HepG2 (cell line): Measurements from ENCODE around the gene ESRRG. TPM values are rescaled to one million over a fixed set of nuclear protein-coding genes. Genes with fewer than 3 reads are reported as not detected.

Source experiments
- ATAC-seq: fragments of 200-7000 bp; cut with Tn5 transposase; 3 replicates; pipeline ENCODE4 v1.9.1; 2020; ENCODE audit warnings: mild to moderate bottlenecking, moderate library complexity
- BruUV-seq: library from RNA; stranded (reverse); fragments of 400-500 nt; replicated peaks from 2 replicates; lab custom pipeline; 2021; lab: Mats Ljungman, UMichigan
- CTCF ChIA-PET: fragments of 300-600 bp; formaldehyde crosslinking; extraction: SDS; loops from one replicate; lab custom pipeline; 2021; ENCODE audit warnings: low total read pairs, inconsistent platforms, low intra/inter-chr PET ratio; lab: Yijun Ruan, JAX
- POLR2A ChIA-PET: fragments of 350-600 bp; sonication (Branson Sonifier 250); formaldehyde crosslinking; loops from one replicate; lab custom pipeline; 2020; ENCODE audit warnings: antibody characterized with exemption, inconsistent platforms; lab: Yijun Ruan, JAX
- DNase-seq: peaks from one replicate; pipeline ENCODE4 v3.0.0-alpha.2; 2015; ENCODE audit warnings: low spot score
- FAIRE-seq: peaks from 3 replicates; lab custom pipeline; 2011; peaks lifted over from hg19 to GRCh38; lab: Jason Lieb, UNC
- H2AFZ ChIP-seq: one replicate; pipeline ENCODE4 v1.6.1; 2011; ENCODE audit warnings: low read length, inconsistent platforms
- H3K27ac ChIP-seq: fragments of 300-600 bp; 3 replicates; pipeline ENCODE4 v1.8.0; 2011; ENCODE audit warnings: mixed run types, mild to moderate bottlenecking, mixed read lengths, low read length, inconsistent platforms; ENCODE audit not compliant: insufficient read depth; ENCODE audit errors: extremely low read length
- H3K27me3 ChIP-seq, 2 experiments: fragments of 200-600 bp in 1 of 2; 2 replicates in 1 of 2; 3 replicates in 1 of 2; pipeline versions ENCODE4 v1.6.0 to v1.8.0; 2011; ENCODE audit warnings: low read length in 2 of 2, mild to moderate bottlenecking in 2 of 2, moderate library complexity in 2 of 2, inconsistent platforms in 1 of 2; ENCODE audit not compliant: insufficient read depth in 2 of 2, control insufficient read depth in 1 of 2
- H3K36me3 ChIP-seq, 2 experiments: fragments of 200-600 bp in 1 of 2; replicated peaks in 1 of 2; 2 replicates in 1 of 2; 3 replicates in 1 of 2; pipeline versions ENCODE4 v1.5.1 to v1.8.0; 2011; ENCODE audit warnings: low read length in 2 of 2, inconsistent platforms in 1 of 2; ENCODE audit not compliant: insufficient read depth in 2 of 2, control insufficient read depth in 1 of 2
- H3K4me1 ChIP-seq: 2 replicates; pipeline ENCODE4 v1.5.1; 2012; ENCODE audit warnings: low read length, inconsistent platforms; ENCODE audit not compliant: insufficient read depth
- H3K4me2 ChIP-seq: 2 replicates; pipeline ENCODE4 v1.6.0; 2011; ENCODE audit warnings: low read depth, low read length, inconsistent platforms
- H3K4me3 ChIP-seq, 3 experiments: fragments of 200-600 bp in 1 of 3; sonication (generic), shearing (Covaris generic) in 1 of 3; replicated peaks in 1 of 3; 2 replicates each; pipeline ENCODE4 v1.5.1; 2011 to 2016; ENCODE audit warnings: low read length in 3 of 3, inconsistent platforms in 2 of 3, low read depth in 2 of 3, mild to moderate bottlenecking in 2 of 3, control low read depth in 1 of 3, mixed read lengths in 1 of 3; ENCODE audit not compliant: insufficient read depth in 1 of 3
- H3K79me2 ChIP-seq: one replicate; pipeline ENCODE4 v1.6.1; 2011; ENCODE audit warnings: low read length, inconsistent platforms; ENCODE audit not compliant: insufficient read depth
- H3K9ac ChIP-seq: 2 replicates; pipeline ENCODE4 v1.6.0; 2011; ENCODE audit warnings: mild to moderate bottlenecking, low read depth, low read length, inconsistent platforms; ENCODE audit not compliant: insufficient read depth
- H3K9me3 ChIP-seq: 2 replicates; pipeline ENCODE4 v1.5.1; 2012; ENCODE audit warnings: mild to moderate bottlenecking, low read length
- H4K20me1 ChIP-seq: 2 replicates; pipeline ENCODE4 v1.6.0; 2011; ENCODE audit warnings: inconsistent platforms, mild to moderate bottlenecking, low read length, moderate library complexity; ENCODE audit not compliant: insufficient read depth
- CCAR2 ChIP-seq: fragments of 200-400 bp; formaldehyde crosslinking; optimal IDR thresholded peaks from 2 replicates; pipeline ENCODE3; 2018; ENCODE audit warnings: low read depth, mild to moderate bottlenecking, low read length, moderate library complexity
- HMG20A ChIP-seq: IDR thresholded peaks from 2 replicates; pipeline ENCODE4 v1.6.1; 2016; ENCODE audit warnings: borderline replicate concordance
- MAFF ChIP-seq: IDR thresholded peaks from 2 replicates; pipeline ENCODE4 v1.6.1; 2011; ENCODE audit warnings: low read depth, low read length, improper control_type of control experiment
- MAFK ChIP-seq, 2 experiments: IDR thresholded peaks in 1 of 2; conservative IDR thresholded peaks in 1 of 2; 2 replicates each; pipeline ENCODE4 v1.6.1; 2011; ENCODE audit warnings: improper control_type of control experiment in 2 of 2, low read length in 2 of 2
- PLRG1 ChIP-seq: fragments of 450-650 bp; conservative IDR thresholded peaks from 2 replicates; pipeline ENCODE4 v1.6.1; 2016
- TAF15 ChIP-seq: fragments of 200-400 bp; formaldehyde crosslinking; IDR thresholded peaks from one replicate; pipeline ENCODE4 v1.6.1; 2018; ENCODE audit warnings: mild to moderate bottlenecking, low read depth, low read length; ENCODE audit not compliant: poor library complexity, severe bottlenecking
- ZBTB43 ChIP-seq: sonication (generic); formaldehyde crosslinking; conservative IDR thresholded peaks from 2 replicates; pipeline ENCODE4 v1.4.0; 2020; ENCODE audit warnings: missing genetic modification reagents
- ZFP82 ChIP-seq: sonication (generic); formaldehyde crosslinking; IDR thresholded peaks from 2 replicates; pipeline ENCODE4 v1.5.1; 2020; ENCODE audit warnings: mild to moderate bottlenecking, missing genetic modification reagents, borderline replicate concordance
- ZNF720 ChIP-seq: sonication (generic); formaldehyde crosslinking; IDR thresholded peaks from 2 replicates; pipeline ENCODE4 v1.4.0; 2020; ENCODE audit warnings: missing genetic modification reagents
- WGBS: methylation state at CpG from one replicate; pipeline ENCODE4 v1.1.6; 2017; ENCODE audit warnings: low lambda C conversion rate; 5-methylcytosine and 5-hydroxymethylcytosine counted together
- in situ Hi-C: cut with HindIII; loops from 2 replicates; pipeline ENCODE4 v1.10.0; 2017; ENCODE audit warnings: low pct_unique_long_range_greater_than_20kb; ENCODE audit not compliant: extremely low pct_ligation_motif_present
- intact Hi-C: fragments of 100-400 bp; cut with micrococcal nuclease; formaldehyde crosslinking; loops from one replicate; pipeline ENCODE4 v1.10.0; 2022; ENCODE audit not compliant: unreplicated experiment
- polyA plus RNA-seq, 8 experiments: library from polyadenylated mRNA; depleted of rRNA in 3 of 8; stranded (reverse) in 7 of 8; unstranded in 1 of 8; fragments of >200 nt; fragmentation: Illumina TruSeq in 4 of 8; extraction: Trizol in 4 of 8; gene quantifications; 2 replicates each; pipeline versions ENCODE4 v1.2.1 to v1.2.3, GENCODE V29; 2011 to 2016; ENCODE audit warnings: low read depth in 4 of 8, missing spikeins in 1 of 8, mixed read lengths in 1 of 8; ENCODE audit not compliant: insufficient read depth in 1 of 8
- total RNA-seq, 5 experiments: library from RNA; depleted of rRNA; stranded (reverse); fragments of >200 nt; fragmentation: Illumina TruSeq; extraction: Trizol; gene quantifications; 2 replicates each; pipeline ENCODE4 v1.2.3, GENCODE V29; 2016; ENCODE audit warnings: low read depth in 1 of 5
- TF ChIP-seq, protein P1 (sequence below): sonication (generic); formaldehyde crosslinking; IDR thresholded peaks from 2 replicates; pipeline ENCODE4 v1.5.1; 2020; ENCODE audit warnings: mild to moderate bottlenecking, missing genetic modification reagents

Gene ESRRG
- total and polyA plus RNA-seq, 2 of the 13 experiments (the other 11 are each of a cell fraction or from before 2014, with no cell fraction given), result not detected

DNA sequence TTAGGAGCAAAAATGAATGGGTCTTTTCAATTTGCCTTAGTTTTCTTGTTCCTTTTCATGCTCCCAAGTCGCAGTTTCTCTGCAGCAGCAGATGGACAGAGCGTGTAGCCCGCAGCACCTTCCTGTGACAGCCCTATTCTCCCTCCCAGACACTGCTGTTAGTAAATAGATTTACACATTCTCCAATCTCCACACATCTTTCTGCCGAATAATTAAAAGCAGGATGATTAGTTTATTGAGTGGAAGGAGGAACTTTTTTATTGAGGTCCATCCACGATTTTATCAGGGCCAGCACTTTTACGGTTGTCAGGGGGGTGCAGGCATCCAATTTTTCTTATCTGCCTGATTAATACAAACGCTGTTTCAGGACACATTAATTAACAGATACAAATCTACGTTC, 201.8 kb downstream of the ESRRG start:
- H4K20me1 ChIP-seq, result no peaks in the 10 kb centered on the region
- no peak overlapping the region for H3K4me2 ChIP-seq
- no peaks in the 10 kb centered on the region for H3K79me2 ChIP-seq
- no peak overlapping the region for H3K27ac ChIP-seq
- TF ChIP-seq TAF15, result no peak
- no peak for TF ChIP-seq ZBTB43
- no peak for TF ChIP-seq ZFP82 (CRISPR knock-in tag)
- no peak overlapping the region for H3K4me3 ChIP-seq
- no TSS peak for BruUV-seq
- H3K4me1 ChIP-seq, result no peaks in the 10 kb centered on the region
- ATAC-seq (no peak), FAIRE-seq (no peak), DNase-seq (no peak)
- no peak overlapping the region for H2AFZ ChIP-seq
- no peak overlapping the region for H3K9ac ChIP-seq
- no peaks in the 10 kb centered on the region for H3K9me3 ChIP-seq
- intact Hi-C loops (no loop called here), in situ Hi-C loops (no loop called here)
- ChIA-PET CTCF (no interaction called here), POLR2A (no interaction called here)
- WGBS, result 42% methylated on average over 8 of the region's 8 CpGs
- no peaks in the 10 kb centered on the region for H3K36me3 ChIP-seq
- H3K27me3 ChIP-seq, result no peaks in the 10 kb centered on the region

DNA sequence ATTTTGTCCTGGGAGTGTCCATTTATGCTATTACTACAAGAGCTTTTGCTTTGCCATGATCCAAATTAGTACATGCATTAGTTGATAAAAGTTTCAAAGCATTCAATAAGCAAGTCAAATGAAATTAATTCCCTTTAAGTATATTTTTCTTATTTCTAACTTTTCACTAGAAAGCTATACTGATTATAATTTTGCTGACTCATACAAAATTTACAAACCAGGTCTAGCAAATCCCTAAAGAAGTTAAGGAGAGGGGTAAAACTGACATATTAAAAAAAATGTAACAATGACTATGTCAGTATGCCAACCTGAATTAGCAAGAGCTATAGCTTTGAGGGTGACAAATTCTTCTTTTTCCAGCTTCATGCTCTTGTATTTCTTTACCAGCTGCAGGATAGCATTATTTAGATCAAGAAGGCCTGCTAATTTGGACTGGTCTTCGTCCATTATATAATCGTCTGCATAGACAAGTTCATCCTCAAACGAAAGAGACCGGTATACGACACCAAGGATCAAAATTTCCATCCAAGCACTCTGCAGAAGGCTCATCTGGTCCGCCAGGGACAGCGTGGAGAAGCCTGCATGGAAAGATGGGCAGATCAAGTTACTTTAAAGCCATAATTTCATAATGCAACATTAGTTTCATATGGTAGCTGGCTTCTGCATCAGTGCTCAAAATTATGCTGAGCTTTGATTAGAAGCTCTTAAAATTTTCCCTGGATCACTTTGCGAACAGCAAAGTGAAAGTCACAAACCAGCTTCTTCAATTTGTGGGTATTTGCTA, 204.2 kb downstream of the ESRRG start:
- BruUV-seq, result no TSS peak
- no peaks in the 10 kb centered on the region for H4K20me1 ChIP-seq
- no peaks in the 10 kb centered on the region for H3K36me3 ChIP-seq
- no peak overlapping the region for H3K4me3 ChIP-seq
- H3K9me3 ChIP-seq, result no peaks in the 10 kb centered on the region
- H3K9ac ChIP-seq, result no peak overlapping the region
- no peak overlapping the region for H3K27ac ChIP-seq
- ChIA-PET POLR2A (no interaction called here), CTCF (no interaction called here)
- no peaks in the 10 kb centered on the region for H3K79me2 ChIP-seq
- H3K4me2 ChIP-seq, result no peak overlapping the region
- WGBS, result 4% methylated on average over 8 of the region's 8 CpGs
- TF ChIP-seq CCAR2 (no peak), HMG20A (CRISPR knock-in tag) (no peak), PLRG1 (no peak), MAFF (peak; percentile 96), ZNF720 (CRISPR knock-in tag) (no peak), MAFK (conservative IDR thresholded peaks at IDR 0.05 in 1 of 2, IDR thresholded peaks at IDR 0.05 in 1 of 2; ENCODE audit: low read length in 2 of 2) (peak; percentile 93 to 99)
- TF ChIP-seq, protein P1, sequence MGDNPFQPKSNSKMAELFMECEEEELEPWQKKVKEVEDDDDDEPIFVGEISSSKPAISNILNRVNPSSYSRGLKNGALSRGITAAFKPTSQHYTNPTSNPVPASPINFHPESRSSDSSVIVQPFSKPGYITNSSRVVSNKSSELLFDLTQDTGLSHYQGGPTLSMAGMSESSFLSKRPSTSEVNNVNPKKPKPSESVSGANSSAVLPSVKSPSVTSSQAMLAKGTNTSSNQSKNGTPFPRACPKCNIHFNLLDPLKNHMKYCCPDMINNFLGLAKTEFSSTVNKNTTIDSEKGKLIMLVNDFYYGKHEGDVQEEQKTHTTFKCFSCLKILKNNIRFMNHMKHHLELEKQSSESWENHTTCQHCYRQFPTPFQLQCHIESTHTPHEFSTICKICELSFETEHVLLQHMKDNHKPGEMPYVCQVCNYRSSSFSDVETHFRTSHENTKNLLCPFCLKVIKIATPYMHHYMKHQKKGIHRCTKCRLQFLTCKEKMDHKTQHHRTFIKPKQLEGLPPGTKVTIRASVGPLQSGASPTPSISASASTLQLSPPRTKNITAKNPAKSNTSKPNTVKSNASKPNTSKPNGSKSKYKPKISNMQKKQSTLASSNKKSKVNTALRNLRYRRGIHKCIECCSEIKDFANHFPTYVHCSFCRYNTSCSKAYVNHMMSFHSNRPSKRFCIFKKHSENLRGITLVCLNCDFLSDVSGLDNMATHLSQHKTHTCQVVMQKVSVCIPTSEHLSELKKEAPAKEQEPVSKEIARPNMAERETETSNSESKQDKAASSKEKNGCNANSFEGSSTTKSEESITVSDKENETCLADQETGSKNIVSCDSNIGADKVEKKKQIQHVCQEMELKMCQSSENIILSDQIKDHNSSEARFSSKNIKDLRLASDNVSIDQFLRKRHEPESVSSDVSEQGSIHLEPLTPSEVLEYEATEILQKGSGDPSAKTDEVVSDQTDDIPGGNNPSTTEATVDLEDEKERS (CRISPR knock-in tag), result no peak
- H3K4me1 ChIP-seq, result no peaks in the 10 kb centered on the region
- ATAC-seq (no peak), FAIRE-seq (no peak), DNase-seq (no peak)
- intact Hi-C loops, result no loop called here
- no peak overlapping the region for H2AFZ ChIP-seq
- in situ Hi-C loops, result no loop called here
- H3K27me3 ChIP-seq, result no peaks in the 10 kb centered on the region
